GM12878 (cell line): ENCODE results near the gene CHN2. TPM values are rescaled to one million over a fixed set of nuclear protein-coding genes. Genes with fewer than 3 reads are reported as not detected.

Experiments used
- ATAC-seq: fragments of 200-7000 bp; cut with Tn5 transposase; 3 replicates; pipeline ENCODE4 v1.9.1; 2020; ENCODE audit warnings: mild to moderate bottlenecking, moderate library complexity
- BruUV-seq: library from RNA; stranded (reverse); fragments of 400-500 nt; replicated peaks from 2 replicates; lab custom pipeline; 2021; lab: Mats Ljungman, UMichigan
- CTCF ChIA-PET: fragments of 300-600 bp; sonication (Branson Sonifier 250); formaldehyde crosslinking; extraction: SDS; loops from one replicate; lab custom pipeline; 2021; ENCODE audit warnings: inconsistent platforms; lab: Yijun Ruan, JAX
- POLR2A ChIA-PET: fragments of 350-600 bp; formaldehyde crosslinking; extraction: SDS; loops from one replicate; lab custom pipeline; 2021; ENCODE audit warnings: inconsistent platforms; lab: Charles Lee
- RAD21 ChIA-PET: fragments of 300-600 bp; sonication (Branson Sonifier 250); formaldehyde crosslinking; loops from one replicate; lab custom pipeline; 2023; ENCODE audit warnings: antibody characterized with exemption; ENCODE audit not compliant: unreplicated experiment; lab: Charles Lee
- SMC1A ChIA-PET: fragments of 300-600 bp; sonication (Branson Sonifier 250); formaldehyde crosslinking; loops from one replicate; lab custom pipeline; 2023; ENCODE audit not compliant: unreplicated experiment, uncharacterized antibody; lab: Charles Lee
- DNase-seq: peaks from one replicate; pipeline ENCODE4 v3.0.0-alpha.2; 2011; ENCODE audit warnings: low read depth, low spot score
- FAIRE-seq: peaks from 3 replicates; lab custom pipeline; 2011; peaks lifted over from hg19 to GRCh38; lab: Jason Lieb, UNC
- H2AFZ ChIP-seq: 2 replicates; pipeline ENCODE4 v1.6.0; 2011; ENCODE audit warnings: low read depth, low read length, control low read depth; ENCODE audit not compliant: control insufficient read depth
- H3K27ac ChIP-seq: 2 replicates; pipeline ENCODE4 v1.5.1; 2011; ENCODE audit warnings: control low read depth; ENCODE audit not compliant: control insufficient read depth, insufficient read depth
- H3K27me3 ChIP-seq, 2 experiments: replicated peaks in 1 of 2; 2 replicates each; pipeline versions ENCODE4 v1.6.0 to v1.6.1; 2011; ENCODE audit warnings: low read length in 1 of 2; ENCODE audit not compliant: control insufficient read depth in 2 of 2, insufficient read depth in 2 of 2
- H3K36me3 ChIP-seq, 2 experiments: 2 replicates each; pipeline ENCODE4 v1.5.1; 2011; ENCODE audit warnings: low read length in 1 of 2; ENCODE audit not compliant: control insufficient read depth in 2 of 2, insufficient read depth in 2 of 2
- H3K4me1 ChIP-seq: 2 replicates; pipeline ENCODE4 v1.6.1; 2011; ENCODE audit warnings: mild to moderate bottlenecking, low read length, moderate library complexity, mixed read lengths; ENCODE audit not compliant: control insufficient read depth, insufficient read depth
- H3K4me2 ChIP-seq: 2 replicates; pipeline ENCODE4 v1.6.0; 2011; ENCODE audit warnings: control low read depth; ENCODE audit not compliant: control insufficient read depth, insufficient read depth
- H3K4me3 ChIP-seq: fragments of 200-600 bp; sonication (generic); 2 replicates; pipeline ENCODE4 v1.5.1; 2016
- H3K79me2 ChIP-seq: 2 replicates; pipeline ENCODE4 v1.6.0; 2011; ENCODE audit warnings: low read length; ENCODE audit not compliant: control insufficient read depth, insufficient read depth
- H3K9ac ChIP-seq: 2 replicates; pipeline ENCODE4 v1.8.0; 2011; ENCODE audit warnings: low read length, control low read depth, mixed read lengths; ENCODE audit not compliant: control insufficient read depth, insufficient read depth
- H3K9me3 ChIP-seq: replicated peaks from 3 replicates; pipeline ENCODE4 v1.5.1; 2011; ENCODE audit warnings: mild to moderate bottlenecking, low read length; ENCODE audit not compliant: control insufficient read depth, insufficient read depth
- H4K20me1 ChIP-seq: 2 replicates; pipeline ENCODE4 v1.6.0; 2011; ENCODE audit not compliant: control insufficient read depth, insufficient read depth
- ATF3 ChIP-seq: IDR thresholded peaks from 2 replicates; pipeline ENCODE4 v1.6.1; 2011; ENCODE audit warnings: low read depth, mild to moderate bottlenecking, low read length, moderate library complexity, borderline replicate concordance; ENCODE audit errors: extremely low read depth
- BCL3 ChIP-seq: IDR thresholded peaks from 2 replicates; pipeline ENCODE4 v1.6.1; 2011; ENCODE audit warnings: borderline replicate concordance, low read depth, mild to moderate bottlenecking, moderate library complexity, low read length; ENCODE audit not compliant: insufficient read depth, poor library complexity, severe bottlenecking
- CBX3 ChIP-seq: fragments of 200-600 bp; sonication (generic); IDR thresholded peaks from 2 replicates; pipeline ENCODE4 v1.6.1; 2016; ENCODE audit warnings: low read depth, borderline replicate concordance
- CHD4 ChIP-seq: fragments of 200-600 bp; sonication (generic); IDR thresholded peaks from 2 replicates; pipeline ENCODE4 v1.6.1; 2016; ENCODE audit warnings: mild to moderate bottlenecking
- HDGF ChIP-seq: fragments of 450-650 bp; IDR thresholded peaks from 2 replicates; pipeline ENCODE4 v1.6.1; 2016; ENCODE audit warnings: antibody characterized with exemption
- IRF4 ChIP-seq: IDR thresholded peaks from 2 replicates; pipeline ENCODE4 v1.6.1; 2011; ENCODE audit warnings: low read depth, low read length
- IRF5 ChIP-seq: fragments of 450-650 bp; IDR thresholded peaks from 2 replicates; pipeline ENCODE4 v1.6.1; 2017; ENCODE audit warnings: borderline replicate concordance
- MAX ChIP-seq: IDR thresholded peaks from 2 replicates; pipeline ENCODE4 v1.6.1; 2012; ENCODE audit warnings: low read depth, low read length, improper control_type of control experiment
- MYB ChIP-seq: fragments of 150-350 bp; IDR thresholded peaks from 2 replicates; pipeline ENCODE4 v1.6.1; 2014; ENCODE audit warnings: mild to moderate bottlenecking, low read depth, low read length, borderline replicate concordance
- NBN ChIP-seq: fragments of 450-650 bp; IDR thresholded peaks from 2 replicates; pipeline ENCODE4 v1.6.1; 2016
- PML ChIP-seq: IDR thresholded peaks from 2 replicates; pipeline ENCODE4 v1.6.1; 2012; ENCODE audit warnings: low read length, inconsistent platforms
- RB1 ChIP-seq: fragments of 450-650 bp; formaldehyde crosslinking; IDR thresholded peaks from 2 replicates; pipeline ENCODE4 v1.6.1; 2017; ENCODE audit warnings: mild to moderate bottlenecking, borderline replicate concordance
- SMAD5 ChIP-seq: IDR thresholded peaks from 2 replicates; pipeline ENCODE4 v1.6.1; 2016; ENCODE audit warnings: antibody characterized with exemption, low read depth
- TARDBP ChIP-seq: IDR thresholded peaks from 2 replicates; pipeline ENCODE4 v1.6.1; 2016; ENCODE audit warnings: borderline replicate concordance
- TCF3 ChIP-seq: IDR thresholded peaks from 2 replicates; pipeline ENCODE4 v1.6.1; 2012; ENCODE audit warnings: low read depth, mild to moderate bottlenecking, low read length, borderline replicate concordance; ENCODE audit not compliant: insufficient read depth
- ZZZ3 ChIP-seq: IDR thresholded peaks from 2 replicates; pipeline ENCODE4 v1.6.1; 2011; ENCODE audit warnings: low read depth; ENCODE audit not compliant: control insufficient read depth, insufficient read length
- WGBS: methylation state at CpG from one replicate; pipeline ENCODE4 v1.1.6; 2016; ENCODE audit warnings: low lambda C conversion rate; ENCODE audit not compliant: insufficient replicate concordance, insufficient coverage; ENCODE audit errors: missing lambda C conversion rate; 5-methylcytosine and 5-hydroxymethylcytosine counted together
- in situ Hi-C: fragments of 300-500 bp; cut with MboI; formaldehyde crosslinking; loops from 9 replicates; pipeline ENCODE4 v1.14.3; 2018; ENCODE audit warnings: mixed read lengths
- intact Hi-C: fragments of 100-400 bp; cut with micrococcal nuclease; formaldehyde crosslinking; loops from one replicate; pipeline ENCODE4 v1.14.2; 2022; ENCODE audit not compliant: unreplicated experiment
- polyA plus RNA-seq, 11 experiments: library from polyadenylated mRNA; depleted of rRNA in 4 of 11; unstranded in 6 of 11; stranded (reverse) in 5 of 11; fragments of >200 nt; fragmentation: Nextera tagmentation in 4 of 11; fragmentation: Illumina TruSeq in 1 of 11; extraction: Ambion mirVana in 4 of 11; extraction: Trizol in 1 of 11; gene quantifications; 1 replicate in 1 of 11; 2 replicates in 10 of 11; pipeline versions ENCODE4 v1.2.1 to v1.2.3, GENCODE V29; 2011 to 2016; ENCODE audit warnings: inconsistent platforms in 2 of 11, missing spikeins in 2 of 11, low read depth in 1 of 11
- total RNA-seq, 4 experiments: library from RNA; depleted of rRNA in 3 of 4; stranded (reverse); fragments of >200 nt in 3 of 4; fragmentation: Illumina TruSeq in 1 of 4; extraction: Trizol in 1 of 4; gene quantifications; 2 replicates each; pipeline versions ENCODE4 v1.2.1 to v1.2.3, GENCODE V29; 2013 to 2021

CHN2 gene
- total and polyA plus RNA-seq, 10 of the 15 experiments (the other 5 are each of a cell fraction or from before 2014, with no cell fraction given): 0.11 to 3.8 (median 0.37) TPM; not detected in 2

GRCh38 chr7:29328811-29329210 is 134.2 kb downstream of the CHN2 start:
- in situ Hi-C loops (no loop called here), intact Hi-C loops (no loop called here)
- DNase-seq: no peak
- Histone ChIP-seq H3K27me3 (peaks cover 0 to 1% of the 10 kb centered on the region in 2 experiments; a peak in 1 of 4 replicates), H3K36me3 (no peaks in the 10 kb centered on the region), H2AFZ (no peak overlapping the region), H3K4me2 (no peak overlapping the region), H3K79me2 (no peaks in the 10 kb centered on the region), H3K27ac (no peak overlapping the region)
- ChIA-PET POLR2A (interaction anchor here (0.6 kb wide), 1 partner anchor 1632 kb away, joined by 6 read pairs; no protein-coding TSS in a partner anchor), CTCF (interaction anchor here (1.1 to 1.3 kb wide), 2 partner anchors 28 to 407 kb away, joined by 3 to 4 read pairs; no protein-coding TSS in a partner anchor), RAD21 (interaction anchor here (0.6 kb wide), 2 partner anchors 45 to 88 kb away, joined by 3 to 4 read pairs; no protein-coding TSS in a partner anchor)
- ATAC-seq: no peak
- BruUV-seq: no TSS peak
- TF ChIP-seq HDGF (no peak), SMAD5 (no peak), TCF3 (no peak), CBX3 (no peak), CHD4 (no peak), RB1 (no peak), IRF5 (no peak), BCL3 (no peak), IRF4 (no peak), NBN (no peak), MYB (no peak), ZZZ3 (no peak), ATF3 (no peak), TARDBP (no peak), MAX (no peak), PML (no peak)
- TF ChIP-seq, all 136 proteins: peak for 0
- SMC1A ChIA-PET: interaction anchor here (1.9 kb wide), 1 partner anchor 8 kb away, joined by 4 read pairs; no protein-coding TSS in a partner anchor
- no peaks in the 10 kb centered on the region for H3K4me1 ChIP-seq
- H4K20me1 ChIP-seq: no peaks in the 10 kb centered on the region
- H3K9me3 ChIP-seq: no peaks in the 10 kb centered on the region; the same call in 2 of the 3 replicates
- no peak overlapping the region for H3K4me3 ChIP-seq
- 77% methylated on average over 2 of the region's 2 CpGs for WGBS
- no peak for FAIRE-seq
- no peak overlapping the region for H3K9ac ChIP-seq
